GM12878 (cell line): Measurements from ENCODE around the gene E2F1. TPM values are rescaled to one million over a fixed set of nuclear protein-coding genes. Genes with fewer than 3 reads are reported as not detected.

ENCODE experiments used
- ATAC-seq: fragments of 200-7000 bp; cut with Tn5 transposase; 3 replicates; pipeline ENCODE4 v1.9.1; 2020; ENCODE audit warnings: mild to moderate bottlenecking, moderate library complexity
- BruUV-seq: library from RNA; stranded (reverse); fragments of 400-500 nt; replicated peaks from 2 replicates; lab custom pipeline; 2021; lab: Mats Ljungman, UMichigan
- CTCF ChIA-PET: fragments of 300-600 bp; sonication (Branson Sonifier 250); formaldehyde crosslinking; extraction: SDS; loops from one replicate; lab custom pipeline; 2021; ENCODE audit warnings: inconsistent platforms; lab: Yijun Ruan, JAX
- POLR2A ChIA-PET: fragments of 350-600 bp; formaldehyde crosslinking; extraction: SDS; loops from one replicate; lab custom pipeline; 2021; ENCODE audit warnings: inconsistent platforms; lab: Charles Lee
- RAD21 ChIA-PET: fragments of 300-600 bp; sonication (Branson Sonifier 250); formaldehyde crosslinking; loops from one replicate; lab custom pipeline; 2023; ENCODE audit warnings: antibody characterized with exemption; ENCODE audit not compliant: unreplicated experiment; lab: Charles Lee
- SMC1A ChIA-PET: fragments of 300-600 bp; sonication (Branson Sonifier 250); formaldehyde crosslinking; loops from one replicate; lab custom pipeline; 2023; ENCODE audit not compliant: unreplicated experiment, uncharacterized antibody; lab: Charles Lee
- DNase-seq: peaks from one replicate; pipeline ENCODE4 v3.0.0-alpha.2; 2011; ENCODE audit warnings: low read depth, low spot score
- FAIRE-seq: peaks from 3 replicates; lab custom pipeline; 2011; peaks lifted over from hg19 to GRCh38; lab: Jason Lieb, UNC
- H2AFZ ChIP-seq: 2 replicates; pipeline ENCODE4 v1.6.0; 2011; ENCODE audit warnings: low read depth, low read length, control low read depth; ENCODE audit not compliant: control insufficient read depth
- H3K27ac ChIP-seq: 2 replicates; pipeline ENCODE4 v1.5.1; 2011; ENCODE audit warnings: control low read depth; ENCODE audit not compliant: control insufficient read depth, insufficient read depth
- H3K27me3 ChIP-seq, 2 experiments: replicated peaks in 1 of 2; 2 replicates each; pipeline versions ENCODE4 v1.6.0 to v1.6.1; 2011; ENCODE audit warnings: low read length in 1 of 2; ENCODE audit not compliant: control insufficient read depth in 2 of 2, insufficient read depth in 2 of 2
- H3K36me3 ChIP-seq, 2 experiments: 2 replicates each; pipeline ENCODE4 v1.5.1; 2011; ENCODE audit warnings: low read length in 1 of 2; ENCODE audit not compliant: control insufficient read depth in 2 of 2, insufficient read depth in 2 of 2
- H3K4me1 ChIP-seq: 2 replicates; pipeline ENCODE4 v1.6.1; 2011; ENCODE audit warnings: mild to moderate bottlenecking, low read length, moderate library complexity, mixed read lengths; ENCODE audit not compliant: control insufficient read depth, insufficient read depth
- H3K4me2 ChIP-seq: 2 replicates; pipeline ENCODE4 v1.6.0; 2011; ENCODE audit warnings: control low read depth; ENCODE audit not compliant: control insufficient read depth, insufficient read depth
- H3K4me3 ChIP-seq: fragments of 200-600 bp; sonication (generic); 2 replicates; pipeline ENCODE4 v1.5.1; 2016
- H3K79me2 ChIP-seq: 2 replicates; pipeline ENCODE4 v1.6.0; 2011; ENCODE audit warnings: low read length; ENCODE audit not compliant: control insufficient read depth, insufficient read depth
- H3K9ac ChIP-seq: 2 replicates; pipeline ENCODE4 v1.8.0; 2011; ENCODE audit warnings: low read length, control low read depth, mixed read lengths; ENCODE audit not compliant: control insufficient read depth, insufficient read depth
- H3K9me3 ChIP-seq: replicated peaks from 3 replicates; pipeline ENCODE4 v1.5.1; 2011; ENCODE audit warnings: mild to moderate bottlenecking, low read length; ENCODE audit not compliant: control insufficient read depth, insufficient read depth
- H4K20me1 ChIP-seq: 2 replicates; pipeline ENCODE4 v1.6.0; 2011; ENCODE audit not compliant: control insufficient read depth, insufficient read depth
- E2F8 ChIP-seq: fragments of 450-650 bp; IDR thresholded peaks from 2 replicates; pipeline ENCODE4 v1.6.1; 2018; ENCODE audit warnings: mild to moderate bottlenecking, low read depth, moderate library complexity; ENCODE audit not compliant: partially characterized antibody
- EGR1 ChIP-seq, 2 experiments: IDR thresholded peaks; 1 replicate in 1 of 2; 2 replicates in 1 of 2; pipeline ENCODE4 v1.6.1; 2011 to 2012; ENCODE audit warnings: low read depth in 2 of 2, low read length in 2 of 2, borderline replicate concordance in 1 of 2, mild to moderate bottlenecking in 1 of 2, moderate library complexity in 1 of 2
- HDAC6 ChIP-seq: fragments of 200-600 bp; sonication (generic); IDR thresholded peaks from one replicate; pipeline ENCODE4 v1.8.0; 2017; ENCODE audit warnings: antibody characterized with exemption; ENCODE audit not compliant: unreplicated experiment
- IKZF2 ChIP-seq, 2 experiments: fragments of 450-650 bp; IDR thresholded peaks; 2 replicates each; pipeline ENCODE4 v1.6.1; 2017; ENCODE audit warnings: mild to moderate bottlenecking in 2 of 2, moderate library complexity in 2 of 2
- NR2C1 ChIP-seq: fragments of 450-650 bp; IDR thresholded peaks from 2 replicates; pipeline ENCODE4 v1.6.1; 2017; ENCODE audit warnings: antibody characterized with exemption, mild to moderate bottlenecking, moderate library complexity
- PKNOX1 ChIP-seq: fragments of 450-650 bp; IDR thresholded peaks from 2 replicates; pipeline ENCODE4 v1.6.1; 2016; ENCODE audit warnings: mild to moderate bottlenecking
- TCF12 ChIP-seq: IDR thresholded peaks from 2 replicates; pipeline ENCODE4 v1.6.1; 2011; ENCODE audit warnings: low read depth, mild to moderate bottlenecking, low read length
- ZSCAN29 ChIP-seq: fragments of 450-650 bp; IDR thresholded peaks from 2 replicates; pipeline ENCODE4 v1.6.1; 2017; ENCODE audit warnings: mild to moderate bottlenecking, moderate library complexity
- WGBS: methylation state at CpG from one replicate; pipeline ENCODE4 v1.1.6; 2016; ENCODE audit warnings: low lambda C conversion rate; ENCODE audit not compliant: insufficient replicate concordance, insufficient coverage; ENCODE audit errors: missing lambda C conversion rate; 5-methylcytosine and 5-hydroxymethylcytosine counted together
- in situ Hi-C: fragments of 300-500 bp; cut with MboI; formaldehyde crosslinking; loops from 9 replicates; pipeline ENCODE4 v1.14.3; 2018; ENCODE audit warnings: mixed read lengths
- intact Hi-C: fragments of 100-400 bp; cut with micrococcal nuclease; formaldehyde crosslinking; loops from one replicate; pipeline ENCODE4 v1.14.2; 2022; ENCODE audit not compliant: unreplicated experiment
- polyA plus RNA-seq, 11 experiments: library from polyadenylated mRNA; depleted of rRNA in 4 of 11; unstranded in 6 of 11; stranded (reverse) in 5 of 11; fragments of >200 nt; fragmentation: Nextera tagmentation in 4 of 11; fragmentation: Illumina TruSeq in 1 of 11; extraction: Ambion mirVana in 4 of 11; extraction: Trizol in 1 of 11; gene quantifications; 1 replicate in 1 of 11; 2 replicates in 10 of 11; pipeline versions ENCODE4 v1.2.1 to v1.2.3, GENCODE V29; 2011 to 2016; ENCODE audit warnings: inconsistent platforms in 2 of 11, missing spikeins in 2 of 11, low read depth in 1 of 11
- total RNA-seq, 4 experiments: library from RNA; depleted of rRNA in 3 of 4; stranded (reverse); fragments of >200 nt in 3 of 4; fragmentation: Illumina TruSeq in 1 of 4; extraction: Trizol in 1 of 4; gene quantifications; 2 replicates each; pipeline versions ENCODE4 v1.2.1 to v1.2.3, GENCODE V29; 2013 to 2021

The E2F1 gene
- total and polyA plus RNA-seq, 10 of the 15 experiments (the other 5 are each of a cell fraction or from before 2014, with no cell fraction given) = 0.29 to 50.2 (median 19.7) TPM

DNA sequence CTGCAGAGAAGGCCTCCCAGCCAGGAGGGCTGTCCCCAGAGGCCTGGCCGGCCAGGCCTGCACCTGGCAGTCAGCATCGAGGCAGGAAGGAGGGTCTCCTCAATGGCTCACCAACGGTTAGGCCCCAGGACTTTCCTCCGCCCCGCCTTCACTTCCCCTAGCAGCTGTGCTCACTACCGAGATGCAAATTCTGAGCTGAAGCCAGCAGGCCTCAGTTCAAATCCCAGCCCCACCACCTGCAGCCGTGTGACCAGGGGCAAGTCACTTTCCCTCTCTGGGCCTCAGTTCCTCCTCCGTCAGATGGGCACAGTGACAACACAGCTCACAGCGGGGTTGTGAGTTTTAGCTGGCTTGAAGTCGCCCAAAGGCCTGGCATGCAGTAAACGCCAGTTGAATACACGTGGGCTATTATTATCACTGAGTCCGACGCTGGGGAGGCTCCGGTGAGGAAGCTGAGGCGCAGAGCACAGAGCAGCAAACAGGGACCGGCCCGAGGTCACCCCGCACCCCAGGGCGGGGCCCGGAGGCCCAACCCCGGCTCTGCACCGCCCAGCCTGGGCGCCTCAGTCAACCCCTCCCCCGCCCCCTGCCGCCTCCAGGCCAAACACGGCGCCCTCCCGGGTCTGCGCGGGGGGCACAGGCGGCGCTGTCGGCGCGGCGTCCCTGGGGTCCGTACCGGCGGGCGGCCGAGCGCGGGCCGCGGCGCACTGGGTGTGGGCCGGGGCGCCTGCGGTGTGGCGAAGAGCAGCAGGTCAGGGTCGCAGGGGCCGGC, 671 bp downstream of the E2F1 start (continued):
- no peak for TF ChIP-seq E2F8
- TF ChIP-seq HDAC6 = no peak
- peak; percentile 72; the same call in 1 of the 2 replicates for TF ChIP-seq TCF12
- TF ChIP-seq NR2C1 = no peak
- TF ChIP-seq EGR1 (IDR thresholded peaks at IDR 0.05; ENCODE audit: borderline replicate concordance in 1 of 2, low read depth in 2 of 2, low read length in 2 of 2) = peak in 1 of 2 experiments; percentile 20; a peak in 1 of 3 replicates

DNA sequence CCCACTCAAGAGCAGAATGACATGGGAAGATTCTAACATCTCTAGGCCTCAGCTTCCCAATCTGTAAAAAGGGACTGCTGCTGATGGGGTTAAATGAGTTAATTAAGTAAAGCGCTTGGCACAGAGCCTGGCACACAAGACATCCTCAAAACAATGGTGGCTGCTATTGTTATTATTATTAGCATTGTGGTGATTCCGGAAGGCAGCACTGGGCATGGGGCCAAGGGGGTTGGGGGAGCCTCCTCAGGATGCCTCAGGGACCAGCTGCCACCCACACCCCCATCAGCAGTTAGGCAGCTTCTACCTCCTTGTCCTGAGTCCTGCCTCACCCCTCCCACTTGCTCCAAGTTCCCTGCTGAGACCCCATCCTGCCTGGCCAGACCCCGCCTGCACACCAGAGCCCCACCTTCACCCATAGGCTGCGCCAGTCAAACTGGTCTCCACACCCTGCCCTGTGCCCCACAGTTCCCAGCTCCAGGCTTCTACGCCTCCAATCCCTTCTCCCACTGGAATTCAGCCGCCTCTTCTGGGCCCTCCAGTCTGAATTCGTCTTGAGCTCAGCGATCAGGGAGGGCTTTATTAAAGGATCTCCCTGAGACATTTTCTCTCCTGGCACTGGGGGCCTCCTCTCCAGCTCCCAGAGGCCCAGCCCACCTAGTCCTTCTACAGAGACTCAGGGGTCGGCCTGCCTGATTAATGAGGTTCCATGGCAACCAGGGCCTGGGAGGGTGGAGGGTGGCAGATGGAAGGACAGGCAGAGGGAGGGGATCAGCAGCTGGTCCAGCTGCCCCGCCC, 1.5 kb downstream of the E2F1 start:
- ChIA-PET POLR2A (interaction anchor here (0.9 to 1.7 kb wide), 8 partner anchors 12 to 195 kb away, joined by 3 to 7 read pairs (median 4); partner anchors contain the start of genes ACTL10, CBFA2T2 and ZNF341), CTCF (interaction anchor here (0.7 to 5.6 kb wide), 4 partner anchors 18 to 240 kb away, joined by 3 to 38 read pairs (median 4); partner anchors contain the start of gene ACTL10), SMC1A (interaction anchor here (0.5 to 1.2 kb wide), 4 partner anchors 18 to 91 kb away, joined by 3 to 5 read pairs (median 3); partner anchors contain the start of genes ACTL10 and PXMP4), RAD21 (interaction anchor here (0.6 to 1.4 kb wide), 4 partner anchors 16 to 98 kb away, joined by 3 to 7 read pairs (median 3); partner anchors contain the start of gene ACTL10)
- in situ Hi-C loops = no loop called here
- Histone ChIP-seq H3K36me3 (peaks cover 0 to 3% of the 10 kb centered on the region in 2 experiments; a peak in 1 of 4 replicates), H2AFZ (peak overlapping the region; percentile 61), H3K27ac (peak overlapping the region; percentile 88), H3K9ac (peak overlapping the region; percentile 88), H3K9me3 (no peaks in the 10 kb centered on the region), H3K4me2 (peak overlapping the region; percentile 90), H4K20me1 (no peaks in the 10 kb centered on the region), H3K79me2 (peaks cover 48% of the 10 kb centered on the region), H3K4me1 (peaks cover 44% of the 10 kb centered on the region), H3K27me3 (no peaks in the 10 kb centered on the region), H3K4me3 (peak overlapping the region; percentile 79)
- intact Hi-C loops = loop anchor here (5.0 to 10.0 kb wide), 2 partner anchors 93 to 310 kb away; partner anchors contain the start of gene RALY
- ATAC-seq = no peak
- TF ChIP-seq PKNOX1 (0 out of 2 replicates have a peak, but pooled peaks have one; percentile 21), IKZF2 (IDR thresholded peaks at IDR 0.05) (0 out of 4 replicates have a peak, but pooled peaks of 1 of the 2 experiments have one; percentile 12), ZSCAN29 (no peak)
- WGBS = 17% methylated on average over 10 of the region's 10 CpGs
- no peak for FAIRE-seq
- no peak for DNase-seq
- BruUV-seq = TSS peak; percentile 71
